Suppressor macrophage (primary cell): Measurements from ENCODE around the gene ELOVL6.
"Not testable (repeated sequence)": the region's sequence is repeated elsewhere in the genome, so short reads cannot be mapped to it uniquely, and the experiment has no call there.

Experiments
- DNase-seq, 4 experiments: peaks; one replicate each; pipeline ENCODE4 v3.0.0-alpha.2; 2020 to 2022

The ELOVL6 gene

GRCh38 chr4:110157580-110157979 lies 40.8 kb downstream of the ELOVL6 start:
- no peak for DNase-seq

GRCh38 chr4:110157166-110157565 lies 41.2 kb downstream of the ELOVL6 start:
- not testable (repeated sequence) for DNase-seq

- no peak for DNase-seq
These were observed 42.0 kb downstream of the ELOVL6 start for GRCh38 chr4:110156442-110156841.

- no peak for DNase-seq
These were observed 42.8 kb downstream of the ELOVL6 start for GRCh38 chr4:110155654-110156053.

- no peak for DNase-seq
These were observed 43.8 kb downstream of the ELOVL6 start for GRCh38 chr4:110154582-110154981.

GRCh38 chr4:110152386-110152785 lies 46.0 kb downstream of the ELOVL6 start:
- no peak for DNase-seq

GRCh38 chr4:110149089-110149488 lies 49.3 kb downstream of the ELOVL6 start:
- DNase-seq: no peak

GRCh38 chr4:110142461-110142860 lies 56.0 kb downstream of the ELOVL6 start:
- no peak for DNase-seq

GRCh38 chr4:110139815-110140214 lies 58.6 kb downstream of the ELOVL6 start:
- no peak for DNase-seq

GRCh38 chr4:110139111-110139510 lies 59.3 kb downstream of the ELOVL6 start:
- no peak for DNase-seq

- DNase-seq: no peak
These were observed 59.9 kb downstream of the ELOVL6 start for GRCh38 chr4:110138551-110138950.

- DNase-seq: peak; percentile 39 to 76 (median 57)
These were observed 60.6 kb downstream of the ELOVL6 start for GRCh38 chr4:110137829-110138228.

GRCh38 chr4:110135523-110135922 lies 62.9 kb downstream of the ELOVL6 start:
- DNase-seq: no peak

- no peak for DNase-seq
These were observed 63.3 kb downstream of the ELOVL6 start for GRCh38 chr4:110135076-110135475.

- no peak for DNase-seq
These were observed 64.0 kb downstream of the ELOVL6 start for GRCh38 chr4:110134269-110134869.

- no peak for DNase-seq
These were observed 65.3 kb downstream of the ELOVL6 start for GRCh38 chr4:110132816-110133719.

- no peak for DNase-seq
These were observed 66.5 kb downstream of the ELOVL6 start for GRCh38 chr4:110131916-110132315.

- DNase-seq: peak in 3 of 4 experiments; percentile 13 to 52 (median 49)
These were observed 67.6 kb downstream of the ELOVL6 start for GRCh38 chr4:110130576-110131358.

GRCh38 chr4:110129544-110129943 lies 68.9 kb downstream of the ELOVL6 start:
- no peak for DNase-seq

GRCh38 chr4:110128472-110128919 lies 69.9 kb downstream of the ELOVL6 start:
- no peak for DNase-seq

- DNase-seq: no peak
These were observed 70.4 kb downstream of the ELOVL6 start for GRCh38 chr4:110128029-110128428.

GRCh38 chr4:110124711-110125110 lies 73.7 kb downstream of the ELOVL6 start:
- no peak for DNase-seq

- DNase-seq: no peak
These were observed 76.2 kb downstream of the ELOVL6 start for GRCh38 chr4:110122201-110122600.
